ENCODE data around the gene CTSF. TPM values are rescaled to one million over a fixed set of nuclear protein-coding genes. Genes with fewer than 3 reads are reported as not detected.

The CTSF gene
- total and polyA plus RNA-seq, 2 of the 13 experiments (the other 11 are each of a cell fraction or from before 2014, with no cell fraction given) = not detected

DNA sequence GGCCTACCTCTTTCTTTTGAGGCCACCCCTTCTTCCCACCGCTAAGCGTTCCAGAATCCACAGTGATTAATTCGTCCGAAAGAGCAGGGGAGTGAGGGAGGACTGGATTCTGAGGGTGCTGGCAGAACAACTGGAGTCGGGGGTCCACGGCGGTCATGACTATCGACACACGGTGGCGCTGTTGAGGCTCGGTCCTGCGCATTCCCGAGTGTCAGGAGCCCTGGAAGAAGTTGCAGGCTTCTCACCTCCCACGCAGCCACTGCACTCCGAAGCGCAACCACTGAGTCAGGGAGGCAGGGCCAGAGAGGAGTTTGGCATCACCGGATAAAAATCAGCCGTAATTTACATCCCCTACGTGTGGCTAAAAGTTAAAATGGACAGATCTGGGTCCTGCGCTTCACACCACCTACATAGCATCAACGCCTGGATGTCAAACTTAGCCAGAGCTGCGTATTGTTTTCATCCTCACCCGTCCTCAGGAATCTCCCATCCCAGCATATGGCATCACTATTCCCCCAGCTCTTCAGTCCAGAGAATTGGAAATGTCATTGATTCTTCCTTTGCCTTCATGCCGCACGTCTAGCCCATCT, 10.7 kb upstream of the CTSF start (continued):
- TF ChIP-seq ZNF292 (CRISPR knock-in tag; IDR thresholded peaks at IDR 0.05; ENCODE audit: borderline replicate concordance, low read depth) (0 out of 2 replicates have a peak, but pooled peaks have one; percentile 32), IRF2 (CRISPR knock-in tag; IDR thresholded peaks at IDR 0.05) (no peak), ERF (CRISPR knock-in tag; IDR thresholded peaks at IDR 0.05) (0 out of 2 replicates have a peak, but pooled peaks have one; percentile 15), HIVEP1 (CRISPR knock-in tag; IDR thresholded peaks at IDR 0.05) (no peak), ZBTB38 (CRISPR knock-in tag; IDR thresholded peaks at IDR 0.05) (peak; percentile 16; the same call in 1 of the 2 replicates), MEIS1 (CRISPR knock-in tag; IDR thresholded peaks at IDR 0.05; ENCODE audit: borderline replicate concordance) (no peak), ZNF501 (CRISPR knock-in tag; IDR thresholded peaks at IDR 0.05) (no peak), MYPOP (CRISPR knock-in tag; IDR thresholded peaks at IDR 0.05) (0 out of 2 replicates have a peak, but pooled peaks have one; percentile 34), MAFK (conservative IDR thresholded peaks at IDR 0.05 in 1 of 2, IDR thresholded peaks at IDR 0.05 in 1 of 2; ENCODE audit: low read length in 2 of 2) (no peak), MED13 (CRISPR knock-in tag; IDR thresholded peaks at IDR 0.05) (no peak), ZNF678 (CRISPR knock-in tag; IDR thresholded peaks at IDR 0.05) (no peak), ZNF883 (CRISPR knock-in tag; IDR thresholded peaks at IDR 0.05; ENCODE audit: not compliant biosample characterization) (peak; percentile 33), ZFX (CRISPR knock-in tag; IDR thresholded peaks at IDR 0.05; ENCODE audit: low read depth) (peak; percentile 22; the same call in 1 of the 2 replicates), RXRB (CRISPR knock-in tag; IDR thresholded peaks at IDR 0.05; ENCODE audit: borderline replicate concordance) (0 out of 2 replicates have a peak, but pooled peaks have one; percentile 8), KDM4B (CRISPR knock-in tag; IDR thresholded peaks at IDR 0.05) (no peak), SOX5 (CRISPR knock-in tag; IDR thresholded peaks at IDR 0.05; ENCODE audit: borderline replicate concordance) (no peak), YEATS2 (CRISPR knock-in tag; IDR thresholded peaks at IDR 0.05; ENCODE audit: borderline replicate concordance) (no peak), ZNF7 (CRISPR knock-in tag; IDR thresholded peaks at IDR 0.05) (no peak), GFI1 (CRISPR knock-in tag; IDR thresholded peaks at IDR 0.05; ENCODE audit: borderline replicate concordance) (no peak), KDM2A (CRISPR knock-in tag; IDR thresholded peaks at IDR 0.05; ENCODE audit: borderline replicate concordance, low read depth) (peak; percentile 39; the same call in 1 of the 2 replicates), SIN3B (IDR thresholded peaks at IDR 0.05; ENCODE audit: low read length) (no peak), ZBTB42 (CRISPR knock-in tag; IDR thresholded peaks at IDR 0.05) (no peak), ZNF790 (CRISPR knock-in tag; IDR thresholded peaks at IDR 0.05; ENCODE audit: borderline replicate concordance) (no peak), GATAD2A (CRISPR knock-in tag; IDR thresholded peaks at IDR 0.05) (0 out of 2 replicates have a peak, but pooled peaks have one; percentile 30)
- TF ChIP-seq, protein P1, sequence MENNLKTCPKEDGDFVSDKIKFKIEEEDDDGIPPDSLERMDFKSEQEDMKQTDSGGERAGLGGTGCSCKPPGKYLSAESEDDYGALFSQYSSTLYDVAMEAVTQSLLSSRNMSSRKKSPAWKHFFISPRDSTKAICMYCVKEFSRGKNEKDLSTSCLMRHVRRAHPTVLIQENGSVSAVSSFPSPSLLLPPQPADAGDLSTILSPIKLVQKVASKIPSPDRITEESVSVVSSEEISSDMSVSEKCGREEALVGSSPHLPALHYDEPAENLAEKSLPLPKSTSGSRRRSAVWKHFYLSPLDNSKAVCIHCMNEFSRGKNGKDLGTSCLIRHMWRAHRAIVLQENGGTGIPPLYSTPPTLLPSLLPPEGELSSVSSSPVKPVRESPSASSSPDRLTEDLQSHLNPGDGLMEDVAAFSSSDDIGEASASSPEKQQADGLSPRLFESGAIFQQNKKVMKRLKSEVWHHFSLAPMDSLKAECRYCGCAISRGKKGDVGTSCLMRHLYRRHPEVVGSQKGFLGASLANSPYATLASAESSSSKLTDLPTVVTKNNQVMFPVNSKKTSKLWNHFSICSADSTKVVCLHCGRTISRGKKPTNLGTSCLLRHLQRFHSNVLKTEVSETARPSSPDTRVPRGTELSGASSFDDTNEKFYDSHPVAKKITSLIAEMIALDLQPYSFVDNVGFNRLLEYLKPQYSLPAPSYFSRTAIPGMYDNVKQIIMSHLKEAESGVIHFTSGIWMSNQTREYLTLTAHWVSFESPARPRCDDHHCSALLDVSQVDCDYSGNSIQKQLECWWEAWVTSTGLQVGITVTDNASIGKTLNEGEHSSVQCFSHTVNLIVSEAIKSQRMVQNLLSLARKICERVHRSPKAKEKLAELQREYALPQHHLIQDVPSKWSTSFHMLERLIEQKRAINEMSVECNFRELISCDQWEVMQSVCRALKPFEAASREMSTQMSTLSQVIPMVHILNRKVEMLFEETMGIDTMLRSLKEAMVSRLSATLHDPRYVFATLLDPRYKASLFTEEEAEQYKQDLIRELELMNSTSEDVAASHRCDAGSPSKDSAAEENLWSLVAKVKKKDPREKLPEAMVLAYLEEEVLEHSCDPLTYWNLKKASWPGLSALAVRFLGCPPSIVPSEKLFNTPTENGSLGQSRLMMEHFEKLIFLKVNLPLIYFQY (CRISPR knock-in tag; IDR thresholded peaks at IDR 0.05; ENCODE audit: borderline replicate concordance) = 0 out of 2 replicates have a peak, but pooled peaks have one; percentile 31
